OCI-LY3 (cell line): Measurements from ENCODE around the gene KCNAB1.

ENCODE experiments used
- CTCF ChIP-seq: fragments of 200-600, 300-600 bp; sonication (generic); IDR thresholded peaks from 2 replicates; pipeline ENCODE4 v1.5.1; 2014; ENCODE audit warnings: antibody characterized with exemption, low read length, low read depth
- EZH2phosphoT487 ChIP-seq: fragments of 200-600 bp; shearing (Covaris generic); IDR thresholded peaks from 2 replicates; pipeline ENCODE4 v1.6.1; 2018; ENCODE audit warnings: antibody characterized with exemption, mixed run types, low read depth

- TF ChIP-seq CTCF (no peak), EZH2phosphoT487 (no peak)
Observed at GRCh38 chr3:156293566-156293965, 173.2 kb downstream of the KCNAB1 start.
